ENCODE results near the gene ST6GALNAC1. TPM values are rescaled to one million over a fixed set of nuclear protein-coding genes. Genes with fewer than 3 reads are reported as not detected.

ST6GALNAC1 gene
- total and polyA plus RNA-seq, 10 of the 15 experiments (the other 5 are each of a cell fraction or from before 2014, with no cell fraction given), result 0.08 TPM; not detected in 9

- FAIRE-seq (no peak), ATAC-seq (no peak), DNase-seq (ENCODE audit: low read depth, low spot score) (no peak)
- WGBS (ENCODE audit: insufficient coverage, insufficient replicate concordance, low lambda C conversion rate, missing lambda C conversion rate), result 61% methylated on average over 8 of the region's 8 CpGs
- BruUV-seq (replicated peaks), result no TSS peak
- H3K9me3 ChIP-seq (replicated peaks; ENCODE audit: control insufficient read depth, insufficient read depth, low read length), result no peaks in the 10 kb centered on the region
- H3K27ac ChIP-seq (ENCODE audit: control insufficient read depth, insufficient read depth), result no peak overlapping the region
- no peaks in the 10 kb centered on the region for H3K27me3 ChIP-seq (replicated peaks in 1 of 2; ENCODE audit: control insufficient read depth in 2 of 2, insufficient read depth in 2 of 2, low read length in 1 of 2)
- no peak overlapping the region for H3K9ac ChIP-seq (ENCODE audit: control insufficient read depth, insufficient read depth, low read length)
- ChIA-PET SMC1A (ENCODE audit: uncharacterized antibody, unreplicated experiment) (interaction anchor here (1.2 to 1.9 kb wide), 3 partner anchors 18 to 88 kb away, joined by 3 to 6 read pairs (median 4); no protein-coding TSS in a partner anchor), CTCF (interaction anchor here (1.1 to 2.1 kb wide), 8 partner anchors 9 to 70 kb away, joined by 3 to 5 read pairs (median 4); no protein-coding TSS in a partner anchor), RAD21 (ENCODE audit: unreplicated experiment) (no interaction called here), POLR2A (no interaction called here)
- intact Hi-C loops (cut with micrococcal nuclease; ENCODE audit: unreplicated experiment) (no loop called here), in situ Hi-C loops (cut with MboI) (no loop called here)
- TF ChIP-seq ZSCAN29 (IDR thresholded peaks at IDR 0.05), result no peak
- no peak for TF ChIP-seq CBFB (IDR thresholded peaks at IDR 0.05; ENCODE audit: low read depth)
- no peak for TF ChIP-seq MEF2A (IDR thresholded peaks at IDR 0.05; ENCODE audit: insufficient read depth, low read depth, low read length)
- TF ChIP-seq RB1 (IDR thresholded peaks at IDR 0.05; ENCODE audit: borderline replicate concordance), result no peak
- TF ChIP-seq PML (IDR thresholded peaks at IDR 0.05; ENCODE audit: low read length), result no peak
- no peak for TF ChIP-seq CBX5 (IDR thresholded peaks at IDR 0.05; ENCODE audit: low read depth)
- no peak for TF ChIP-seq BCL3 (IDR thresholded peaks at IDR 0.05; ENCODE audit: borderline replicate concordance, insufficient read depth, low read depth, low read length, poor library complexity, severe bottlenecking)
- no peak overlapping the region for H3K4me3 ChIP-seq
- no peak overlapping the region for H3K4me2 ChIP-seq (ENCODE audit: control insufficient read depth, insufficient read depth)
- H3K79me2 ChIP-seq (ENCODE audit: control insufficient read depth, insufficient read depth, low read length), result no peaks in the 10 kb centered on the region
- no peaks in the 10 kb centered on the region for H4K20me1 ChIP-seq (ENCODE audit: control insufficient read depth, insufficient read depth)
- no peaks in the 10 kb centered on the region for H3K4me1 ChIP-seq (ENCODE audit: control insufficient read depth, insufficient read depth, low read length)
- no peaks in the 10 kb centered on the region for H3K36me3 ChIP-seq (ENCODE audit: control insufficient read depth in 2 of 2, insufficient read depth in 2 of 2, low read length in 1 of 2)
- no peak overlapping the region for H2AFZ ChIP-seq (ENCODE audit: control insufficient read depth, low read depth, low read length)
Observed at GRCh38 chr17:76593384-76593826, 50.2 kb downstream of the ST6GALNAC1 start.
